ENCODE data around the gene BGLAP. TPM values are rescaled to one million over a fixed set of nuclear protein-coding genes. Genes with fewer than 3 reads are reported as not detected.

The BGLAP gene
- total and polyA plus RNA-seq, 2 donors from 2014 or later = 1.7 to 1.8 TPM

- H3K27me3 ChIP-seq (ENCODE audit: control insufficient read depth, insufficient read depth, low read length) = no peaks in the 10 kb centered on the region
- intact Hi-C loops (cut with DNase I) = no loop called here
- H3K4me3 ChIP-seq (ENCODE audit: low read length in 3 of 3) = peak overlapping the region; percentile 93 to 99 (median 98)
- no peak overlapping the region for H3K27ac ChIP-seq (ENCODE audit: low read depth in 2 of 2, low read length in 2 of 2)
- H3K9me3 ChIP-seq (ENCODE audit: control insufficient read depth in 2 of 3, insufficient read depth in 1 of 3, low read length in 3 of 3) = no peaks in the 10 kb centered on the region
- peaks cover 3 to 7% (median 4%) of the 10 kb centered on the region in 3 donors for H3K36me3 ChIP-seq (ENCODE audit: control insufficient read depth in 2 of 3, insufficient read depth in 3 of 3, low read length in 3 of 3)
- DNase-seq (no peak), FAIRE-seq (no peak)
- peak overlapping the region; percentile 64 to 98 (median 78) for H3K9ac ChIP-seq (ENCODE audit: low read length in 3 of 3)
- peaks cover 0 to 21% (median 18%) of the 10 kb centered on the region in 3 donors for H3K4me1 ChIP-seq (ENCODE audit: control insufficient read depth in 2 of 3, insufficient read depth in 2 of 3, low read depth in 1 of 3, low read length in 3 of 3)
- no peak for TF ChIP-seq CTCF (IDR thresholded peaks at IDR 0.05; ENCODE audit: borderline replicate concordance, extremely low read depth, insufficient read depth)
Measured at GRCh38 chr1:156283521-156283920, 41.5 kb downstream of the BGLAP start.

GRCh38 chr1:156284112-156284511 lies 42.1 kb downstream of the BGLAP start, which contains the start of gene TMEM79:
Gene TMEM79 (plus strand): TSS chr1:156284325. CDS start chr1:156285227, 902 bp downstream.
- H3K27me3 ChIP-seq (ENCODE audit: control insufficient read depth, insufficient read depth, low read length) = no peaks in the 10 kb centered on the region
- H3K9ac ChIP-seq (ENCODE audit: low read length in 3 of 3) = peak within 1 kb of the TSS; percentile 64 to 98 (median 78)
- FAIRE-seq (no peak), DNase-seq (no peak)
- intact Hi-C loops (cut with DNase I) = no loop called here
- H3K36me3 ChIP-seq (ENCODE audit: control insufficient read depth in 2 of 3, insufficient read depth in 3 of 3, low read length in 3 of 3) = peaks cover 0 to 5% (median 2%) of the 10 kb centered on the region in 3 donors
- peaks cover 0 to 21% (median 18%) of the 10 kb centered on the region in 3 donors for H3K4me1 ChIP-seq (ENCODE audit: control insufficient read depth in 2 of 3, insufficient read depth in 2 of 3, low read depth in 1 of 3, low read length in 3 of 3)
- no peaks in the 10 kb centered on the region for H3K9me3 ChIP-seq (ENCODE audit: control insufficient read depth in 2 of 3, insufficient read depth in 1 of 3, low read length in 3 of 3)
- H3K27ac ChIP-seq (ENCODE audit: low read depth in 2 of 2, low read length in 2 of 2) = peak within 1 kb of the TSS in 1 of 2 donors; percentile 92
- peak within 1 kb of the TSS; percentile 93 to 99 (median 98) for H3K4me3 ChIP-seq (ENCODE audit: low read length in 3 of 3)
- TF ChIP-seq CTCF (IDR thresholded peaks at IDR 0.05; ENCODE audit: borderline replicate concordance, extremely low read depth, insufficient read depth) = no peak

DNA sequence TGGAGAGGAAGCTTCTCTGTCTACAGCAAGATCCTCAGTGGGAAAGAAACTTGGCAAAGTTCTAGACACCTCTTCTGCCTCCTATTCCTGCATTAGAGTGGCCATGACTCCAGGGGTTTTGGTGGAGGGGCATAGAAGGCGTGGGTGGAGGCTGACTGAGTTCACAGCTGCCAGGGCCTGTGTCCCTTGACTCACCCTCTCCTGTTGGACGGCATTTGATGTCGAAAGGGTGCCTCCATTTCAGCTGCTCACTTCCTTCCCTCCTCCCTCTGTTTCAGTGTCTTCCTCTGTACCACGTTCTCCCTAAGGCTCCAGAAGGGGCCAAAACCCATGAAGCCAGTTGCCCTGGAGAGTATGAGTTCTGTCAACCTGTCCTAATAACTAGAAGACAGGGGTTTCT lies 42.8 kb downstream of the BGLAP start:
- intact Hi-C loops (cut with DNase I) = no loop called here
- Histone ChIP-seq H3K27me3 (ENCODE audit: control insufficient read depth, insufficient read depth, low read length) (no peaks in the 10 kb centered on the region), H3K4me1 (ENCODE audit: control insufficient read depth in 2 of 3, insufficient read depth in 2 of 3, low read depth in 1 of 3, low read length in 3 of 3) (peaks cover 0 to 21% (median 18%) of the 10 kb centered on the region in 3 donors), H3K9me3 (ENCODE audit: control insufficient read depth in 2 of 3, insufficient read depth in 1 of 3, low read length in 3 of 3) (no peaks in the 10 kb centered on the region), H3K36me3 (ENCODE audit: control insufficient read depth in 2 of 3, insufficient read depth in 3 of 3, low read length in 3 of 3) (peaks cover 0 to 3% (median 2%) of the 10 kb centered on the region in 3 donors), H3K27ac (ENCODE audit: low read depth in 2 of 2, low read length in 2 of 2) (no peak overlapping the region), H3K9ac (ENCODE audit: low read length in 3 of 3) (no peak overlapping the region), H3K4me3 (ENCODE audit: low read length in 3 of 3) (no peak overlapping the region)
- DNase-seq = no peak
- TF ChIP-seq CTCF (IDR thresholded peaks at IDR 0.05; ENCODE audit: borderline replicate concordance, extremely low read depth, insufficient read depth) = no peak
- no peak for FAIRE-seq

- intact Hi-C loops (cut with DNase I) = no loop called here
- Histone ChIP-seq H3K9ac (ENCODE audit: low read length in 3 of 3) (no peak overlapping the region), H3K9me3 (ENCODE audit: control insufficient read depth in 2 of 3, insufficient read depth in 1 of 3, low read length in 3 of 3) (no peaks in the 10 kb centered on the region), H3K27ac (ENCODE audit: low read depth in 2 of 2, low read length in 2 of 2) (no peak overlapping the region), H3K36me3 (ENCODE audit: control insufficient read depth in 2 of 3, insufficient read depth in 3 of 3, low read length in 3 of 3) (peaks cover 0 to 2% (median 0%) of the 10 kb centered on the region in 3 donors), H3K27me3 (ENCODE audit: control insufficient read depth, insufficient read depth, low read length) (no peaks in the 10 kb centered on the region), H3K4me3 (ENCODE audit: low read length in 3 of 3) (no peak overlapping the region), H3K4me1 (ENCODE audit: control insufficient read depth in 2 of 3, insufficient read depth in 2 of 3, low read depth in 1 of 3, low read length in 3 of 3) (peaks cover 0 to 21% (median 18%) of the 10 kb centered on the region in 3 donors)
- no peak for FAIRE-seq
- DNase-seq = no peak
- TF ChIP-seq CTCF (IDR thresholded peaks at IDR 0.05; ENCODE audit: borderline replicate concordance, extremely low read depth, insufficient read depth) = no peak
Measured at GRCh38 chr1:156285437-156285836, 43.5 kb downstream of the BGLAP start.
